ENCODE measurements around the gene FOXP1.

- TF ChIP-seq CTCF (conservative IDR thresholded peaks at IDR 0.05 in 1 of 2, IDR thresholded peaks at IDR 0.05 in 1 of 2; ENCODE audit: low read depth in 1 of 2, low read length in 2 of 2) = no peak
- TF ChIP-seq EZH2 (IDR thresholded peaks at IDR 0.05; ENCODE audit: low read length, missing control alignments) = no peak
Observed at GRCh38 chr3:70952033-70952747, 631.3 kb downstream of the FOXP1 start.

Data from fibroblast of lung (primary cell).